Stromal cell of bone marrow (primary cell): Measurements from ENCODE around the gene PLA2G4B.

ENCODE experiments used
- DNase-seq: peaks from one replicate; pipeline ENCODE4 v3.0.0-alpha.2; 2012; ENCODE audit warnings: low read depth

PLA2G4B gene

DNA sequence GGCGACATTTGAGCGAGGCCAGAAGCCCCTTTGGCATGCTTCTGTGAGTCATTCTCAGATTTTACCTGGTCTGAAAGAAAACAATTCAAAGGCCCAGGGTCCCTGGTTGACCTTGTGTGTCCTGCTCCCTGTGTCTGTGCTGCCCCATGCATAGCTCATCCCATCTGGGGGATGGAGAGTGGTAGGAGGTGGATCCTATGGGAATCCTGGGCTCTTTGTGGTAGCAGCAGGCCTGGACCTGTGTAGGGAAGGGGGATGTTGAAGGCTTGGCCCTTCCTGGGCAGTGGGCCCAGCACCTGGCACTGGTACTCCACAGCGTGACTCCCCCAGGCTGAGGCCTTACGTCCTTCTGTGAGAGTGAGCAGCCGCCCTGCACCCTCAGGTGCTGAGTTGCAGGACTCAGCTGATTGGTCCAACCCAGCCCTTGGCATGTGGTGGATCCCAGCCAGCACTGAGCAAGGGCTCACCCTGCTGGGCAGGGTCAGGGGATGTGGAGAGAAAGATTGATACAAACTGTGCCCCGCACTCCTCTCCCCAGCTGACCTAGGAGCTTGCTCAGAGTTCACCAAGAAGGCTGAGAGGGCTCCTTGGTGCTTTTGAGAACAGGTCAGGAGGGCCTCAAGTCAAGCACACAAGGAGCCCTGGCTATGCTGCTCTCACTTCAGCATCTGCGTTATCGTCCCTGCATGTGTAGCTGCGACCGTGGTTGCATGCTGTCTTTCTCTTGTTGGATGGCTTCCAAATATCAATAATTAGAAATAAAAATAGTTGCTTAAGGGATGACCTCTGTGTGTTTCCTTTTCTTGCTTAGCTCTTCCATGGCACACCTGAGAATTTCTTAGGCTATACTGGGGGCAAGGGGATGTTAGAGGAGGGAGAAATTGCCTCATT, 32.1 kb upstream of the PLA2G4B start:
- no peak for DNase-seq

DNA sequence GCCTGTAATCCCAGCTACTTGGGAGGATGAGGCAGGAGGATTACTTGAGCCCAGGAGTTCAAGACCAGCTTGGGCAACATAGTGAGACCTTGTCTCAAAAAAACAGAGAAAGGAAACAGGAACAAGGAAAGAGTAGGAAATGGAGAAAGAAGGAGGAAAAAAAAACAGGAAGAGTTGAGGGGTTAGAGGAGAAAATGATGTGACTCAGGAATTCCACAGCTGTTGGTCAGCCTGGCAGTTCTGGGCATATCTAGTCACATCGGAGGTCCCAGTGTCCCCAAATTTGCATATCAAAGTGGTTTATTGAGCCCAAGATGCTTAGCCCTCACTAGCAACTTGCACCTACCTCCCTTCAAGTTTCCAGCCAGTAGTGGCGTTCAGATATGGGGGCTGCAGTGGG, 29.5 kb upstream of the PLA2G4B start:
- no peak for DNase-seq

DNA sequence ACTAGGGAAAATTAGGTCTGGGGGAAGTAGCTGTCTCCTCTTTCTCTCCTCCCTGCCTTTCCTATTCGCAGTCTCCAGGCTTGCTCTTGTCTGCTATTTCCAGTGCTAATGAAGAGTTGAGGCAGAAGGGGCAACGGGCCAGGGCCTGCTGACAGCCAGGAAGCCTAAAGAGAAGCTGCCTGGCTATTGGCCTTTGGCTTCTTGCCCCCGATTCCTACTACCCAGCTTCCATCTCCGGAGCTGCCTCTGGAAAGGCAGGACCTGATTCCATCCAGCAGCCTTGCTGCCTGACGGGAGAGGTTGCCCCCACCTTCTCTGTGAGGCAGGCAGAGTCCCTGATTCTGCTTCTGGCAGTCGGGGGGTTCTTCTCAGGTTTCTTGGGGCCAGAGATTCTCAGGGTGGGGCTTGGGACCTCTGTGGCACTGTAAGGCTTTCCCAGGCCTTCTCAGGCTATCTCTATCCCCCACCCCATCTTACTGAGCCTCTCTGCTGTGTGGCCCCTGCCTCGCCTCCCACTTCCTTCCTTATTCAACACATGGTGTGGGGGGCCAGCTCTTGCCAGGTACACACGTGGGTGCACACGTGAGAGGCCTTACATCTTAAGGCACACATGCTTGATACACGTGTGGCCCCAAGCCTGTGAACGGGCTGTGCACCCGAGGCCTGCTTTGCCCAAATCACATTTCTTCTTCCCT, 29.0 kb upstream of the PLA2G4B start:
- DNase-seq: no peak

DNA sequence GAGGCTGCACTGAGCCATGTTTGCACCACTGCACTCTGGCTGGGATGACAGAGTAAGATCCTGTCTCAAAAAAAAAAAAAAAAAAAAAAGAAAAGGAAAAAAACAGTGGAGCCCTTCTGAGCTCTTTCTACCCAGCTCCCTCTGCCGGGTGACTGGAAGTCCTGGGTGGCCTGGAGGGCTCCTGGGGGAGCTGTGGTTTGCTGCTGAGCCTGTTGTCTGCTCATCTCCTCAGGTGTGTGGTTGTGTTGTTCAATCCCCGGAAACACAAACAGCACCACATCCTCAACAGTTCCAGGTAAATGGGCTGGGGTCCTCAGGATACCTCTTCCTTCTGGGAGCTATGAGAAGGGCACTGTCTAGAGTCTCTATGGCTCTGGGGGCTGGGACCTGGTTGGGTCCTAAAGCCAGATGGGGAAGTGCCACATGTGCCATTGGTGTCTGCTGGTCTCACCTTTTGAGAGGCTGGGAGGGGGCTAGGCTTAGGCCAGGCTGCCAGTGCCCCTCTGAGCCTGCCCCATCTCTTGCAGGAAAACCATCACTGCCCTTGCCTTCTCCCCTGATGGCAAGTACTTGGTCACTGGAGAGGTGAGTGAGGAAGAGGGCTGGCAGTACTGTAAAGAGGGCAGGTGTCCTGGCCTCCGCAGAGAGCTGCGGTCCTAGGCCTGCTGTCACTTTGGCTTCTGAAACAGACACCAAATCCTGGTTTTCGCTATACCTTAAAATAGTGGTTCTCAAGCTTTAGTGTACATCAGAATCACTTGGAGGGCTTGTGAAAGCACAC, 27.8 kb upstream of the PLA2G4B start:
- DNase-seq: no peak

DNA sequence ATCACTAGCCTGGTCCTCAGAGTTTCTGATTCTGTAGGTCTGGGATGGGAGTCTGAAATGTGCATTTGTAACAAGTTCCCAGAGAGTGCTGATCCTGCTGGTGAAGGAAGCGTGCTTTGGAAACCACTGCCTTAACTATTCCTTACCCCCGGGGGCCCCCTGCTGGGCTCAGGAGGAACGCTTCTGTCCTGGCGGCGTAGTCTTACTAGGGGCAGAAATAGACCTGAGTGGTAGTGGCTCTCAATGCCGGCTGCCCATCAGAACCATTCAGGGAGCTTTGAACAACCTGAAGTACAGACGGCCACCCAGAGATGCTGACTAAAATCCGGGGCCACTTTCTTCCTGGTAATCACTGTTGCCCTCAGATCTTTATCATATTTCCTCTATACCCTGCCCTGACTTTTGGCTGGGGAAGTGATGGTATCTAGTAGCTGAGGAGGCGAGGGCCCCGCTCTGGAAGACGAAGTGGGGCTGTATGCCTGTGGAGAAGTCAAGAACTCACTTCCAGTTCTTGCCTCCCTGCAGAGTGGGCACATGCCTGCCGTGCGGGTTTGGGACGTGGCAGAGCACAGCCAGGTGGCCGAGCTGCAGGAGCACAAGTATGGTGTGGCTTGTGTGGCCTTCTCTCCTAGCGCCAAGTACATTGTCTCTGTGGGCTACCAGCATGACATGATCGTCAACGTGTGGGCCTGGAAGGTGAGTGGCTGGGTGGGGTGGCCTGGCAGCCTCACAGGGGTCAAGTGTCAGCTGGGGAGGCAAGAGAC, 27.0 kb upstream of the PLA2G4B start:
- DNase-seq: peak; percentile 63

DNA sequence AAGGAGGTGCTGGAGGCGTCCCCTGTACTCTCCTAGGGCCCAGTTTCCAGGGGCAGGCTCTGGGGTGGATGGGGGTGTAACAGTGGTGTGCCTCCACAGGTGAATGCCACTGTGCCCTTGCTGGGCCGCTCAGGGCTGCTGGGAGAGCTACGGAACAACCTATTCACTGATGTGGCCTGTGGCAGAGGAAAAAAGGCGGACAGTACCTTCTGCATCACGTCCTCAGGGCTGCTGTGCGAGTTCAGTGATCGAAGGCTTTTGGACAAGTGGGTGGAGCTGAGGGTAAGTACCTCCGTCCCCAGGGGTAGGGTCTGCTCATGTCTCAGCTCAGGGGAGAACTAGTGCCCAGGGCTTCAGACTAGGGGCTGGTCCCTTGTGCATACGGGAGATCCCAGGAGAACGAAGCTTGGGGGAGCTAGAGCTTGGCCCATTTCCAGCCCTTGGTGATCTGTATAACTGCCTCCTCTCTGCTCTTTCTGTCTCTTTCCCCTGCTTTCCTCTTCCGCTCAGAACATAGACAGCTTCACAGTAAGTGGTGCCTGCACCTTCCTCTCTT, 25.7 kb upstream of the PLA2G4B start:
- DNase-seq: no peak

DNA sequence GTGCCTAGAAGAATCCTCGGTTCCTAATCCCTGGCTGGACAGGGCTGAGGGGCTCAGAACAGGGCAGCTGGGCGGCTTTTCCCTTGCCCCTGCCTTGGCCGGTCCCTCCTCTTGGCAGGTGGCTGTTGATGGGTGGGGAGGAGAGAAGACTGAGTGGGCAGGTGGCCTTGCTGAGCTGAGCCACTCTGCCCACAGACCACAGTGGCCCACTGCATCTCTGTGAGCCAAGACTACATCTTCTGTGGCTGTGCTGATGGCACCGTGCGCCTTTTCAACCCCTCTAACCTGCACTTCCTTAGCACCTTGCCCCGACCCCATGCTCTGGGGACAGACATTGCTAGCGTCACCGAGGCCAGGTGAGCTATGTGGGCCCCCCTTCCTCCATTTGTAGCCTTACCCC, 25.2 kb upstream of the PLA2G4B start:
- DNase-seq: no peak

DNA sequence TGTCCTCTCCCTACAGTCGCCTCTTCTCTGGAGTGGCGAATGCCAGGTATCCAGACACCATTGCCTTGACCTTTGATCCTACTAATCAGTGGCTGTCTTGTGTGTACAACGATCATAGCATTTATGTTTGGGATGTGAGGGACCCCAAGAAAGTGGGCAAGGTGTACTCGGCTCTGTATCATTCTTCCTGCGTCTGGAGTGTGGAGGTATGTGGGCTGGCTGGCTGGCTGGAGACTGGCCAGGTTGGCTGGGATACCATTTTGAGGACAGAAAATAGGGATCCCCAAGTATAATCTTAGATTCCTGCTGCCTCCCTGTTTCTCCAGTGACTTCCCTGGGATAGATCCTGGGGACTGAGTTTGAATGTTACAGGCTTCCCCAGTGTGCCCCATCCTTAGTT, 24.1 kb upstream of the PLA2G4B start:
- no peak for DNase-seq

DNA sequence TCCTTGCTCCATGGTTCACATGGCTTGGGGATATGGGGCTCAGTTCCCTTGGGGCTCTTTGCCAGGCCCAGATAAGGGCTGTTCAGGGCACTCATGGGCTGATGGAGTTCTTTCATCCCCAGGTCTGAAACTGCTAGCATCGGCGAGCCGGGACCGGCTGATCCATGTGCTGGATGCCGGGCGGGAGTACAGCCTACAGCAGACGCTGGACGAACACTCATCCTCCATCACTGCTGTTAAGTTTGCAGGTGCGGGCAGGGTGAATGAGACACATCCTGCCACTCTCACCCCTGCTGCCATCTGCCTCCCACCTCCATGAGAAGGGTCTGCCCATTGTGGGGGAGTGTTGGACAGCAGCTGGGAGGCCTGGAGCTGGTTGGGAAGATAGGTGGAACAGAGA, 21.9 kb upstream of the PLA2G4B start:
- no peak for DNase-seq

DNA sequence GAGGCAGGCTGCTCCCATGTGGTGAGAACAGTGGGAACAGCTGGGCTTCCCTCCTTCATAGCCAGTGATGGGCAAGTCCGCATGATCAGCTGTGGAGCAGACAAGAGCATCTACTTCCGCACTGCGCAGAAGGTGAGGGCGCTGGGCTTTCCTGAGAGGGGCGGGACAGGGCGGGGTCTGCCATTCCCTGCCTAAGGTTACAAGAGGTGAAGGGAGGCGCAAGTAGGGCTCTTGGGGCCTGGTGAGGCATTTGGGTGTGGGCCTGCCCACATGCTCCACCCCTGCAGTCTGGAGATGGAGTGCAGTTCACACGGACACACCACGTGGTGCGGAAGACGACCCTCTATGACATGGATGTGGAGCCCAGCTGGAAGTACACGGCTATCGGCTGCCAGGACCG, 21.3 kb upstream of the PLA2G4B start:
- no peak for DNase-seq

DNA sequence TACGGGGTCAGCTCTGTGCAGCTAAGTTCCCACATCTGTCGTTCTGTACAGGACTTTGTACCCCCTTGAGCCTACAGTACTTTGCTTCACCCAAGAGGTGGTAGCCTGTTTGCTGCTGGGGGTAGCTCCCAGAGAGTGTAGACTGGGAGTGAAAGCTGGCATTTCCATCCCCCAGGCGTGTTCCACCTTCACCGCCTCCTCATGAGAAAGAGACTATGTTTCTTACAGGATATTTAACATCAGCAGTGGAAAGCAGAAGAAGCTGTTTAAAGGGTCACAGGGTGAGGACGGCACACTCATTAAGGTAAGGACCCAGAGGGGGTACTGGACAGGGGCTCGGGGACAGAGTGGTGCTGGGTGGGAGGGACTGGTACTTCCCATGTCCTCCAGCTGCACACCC, 20.9 kb upstream of the PLA2G4B start:
- DNase-seq: no peak

DNA sequence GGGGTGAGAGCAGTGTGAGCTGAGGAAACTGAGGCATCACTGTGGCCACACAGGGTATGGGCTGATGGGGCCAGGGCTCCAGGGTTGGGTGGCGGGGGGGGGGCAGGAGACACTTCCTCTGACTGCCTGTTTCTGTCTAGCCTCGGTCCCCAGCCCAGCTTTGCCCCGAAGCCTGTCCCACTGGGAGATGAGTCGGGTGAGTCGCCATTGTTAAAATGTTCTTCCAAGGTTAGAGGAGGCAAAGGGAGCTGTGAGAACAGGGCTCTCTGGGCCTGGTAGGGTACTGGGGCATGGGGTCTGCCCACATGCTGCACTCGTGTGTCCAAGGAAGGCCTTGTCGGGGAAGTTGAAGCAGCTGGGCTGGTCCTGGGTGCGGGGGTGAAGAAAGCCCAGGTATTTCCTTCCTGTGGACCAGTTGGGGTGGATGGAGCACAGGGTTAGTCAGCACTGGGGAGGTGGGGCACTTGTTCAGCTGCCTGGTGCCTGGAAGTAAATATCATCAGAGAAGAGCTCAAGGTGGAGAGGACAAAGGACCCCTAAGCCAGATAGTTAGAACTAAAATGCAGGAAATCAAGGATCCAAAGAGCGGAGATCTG, 19.1 kb upstream of the PLA2G4B start:
- no peak for DNase-seq

DNA sequence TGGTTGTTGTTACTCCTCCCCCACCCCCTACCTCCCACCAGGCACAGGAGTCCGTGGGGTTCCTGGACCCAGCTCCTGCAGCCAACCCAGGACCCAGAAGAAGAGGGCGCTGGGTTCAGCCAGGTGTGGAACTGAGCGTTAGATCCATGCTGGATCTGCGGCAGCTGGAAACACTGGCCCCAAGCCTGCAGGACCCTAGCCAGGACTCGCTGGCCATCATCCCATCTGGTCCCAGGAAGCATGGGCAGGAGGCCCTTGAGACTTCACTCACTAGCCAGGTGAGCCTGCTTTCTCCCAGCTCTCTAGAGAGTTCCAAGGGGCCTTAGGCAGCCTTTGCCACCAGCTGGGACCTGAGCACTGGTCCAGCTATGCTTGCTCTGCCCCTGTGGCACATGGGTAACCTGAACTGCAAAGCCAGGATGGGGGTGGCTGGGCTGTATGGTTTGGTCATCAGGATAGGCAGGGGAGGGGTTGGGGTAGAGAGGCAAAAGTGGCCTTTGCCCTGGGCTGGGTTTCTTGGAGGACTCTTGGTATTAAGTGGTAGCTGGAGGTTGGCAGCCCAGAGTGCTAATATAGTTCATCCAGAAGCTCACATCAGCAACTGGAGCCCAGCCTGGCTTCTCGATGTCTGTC, 17.7 kb upstream of the PLA2G4B start:
- no peak for DNase-seq

DNA sequence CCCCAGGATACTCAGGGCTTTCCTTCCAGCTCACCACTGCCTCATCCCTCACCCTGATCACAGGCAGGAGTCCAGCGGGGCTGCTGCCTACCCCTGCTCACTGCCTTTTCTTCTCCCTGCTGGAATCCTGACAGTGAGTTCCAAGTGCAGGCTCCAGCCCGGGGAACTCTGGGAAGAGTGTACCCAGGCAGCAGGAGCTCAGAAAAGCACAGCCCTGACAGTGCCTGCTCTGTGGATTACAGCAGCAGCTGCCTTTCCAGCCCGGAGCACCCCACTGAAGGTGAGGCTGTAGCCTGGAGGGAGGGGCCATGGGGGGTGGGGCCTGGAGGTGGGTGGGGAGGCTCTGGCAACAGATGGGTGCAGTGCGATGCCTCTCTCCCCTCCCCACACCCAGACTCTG, 16.8 kb upstream of the PLA2G4B start:
- no peak for DNase-seq

DNA sequence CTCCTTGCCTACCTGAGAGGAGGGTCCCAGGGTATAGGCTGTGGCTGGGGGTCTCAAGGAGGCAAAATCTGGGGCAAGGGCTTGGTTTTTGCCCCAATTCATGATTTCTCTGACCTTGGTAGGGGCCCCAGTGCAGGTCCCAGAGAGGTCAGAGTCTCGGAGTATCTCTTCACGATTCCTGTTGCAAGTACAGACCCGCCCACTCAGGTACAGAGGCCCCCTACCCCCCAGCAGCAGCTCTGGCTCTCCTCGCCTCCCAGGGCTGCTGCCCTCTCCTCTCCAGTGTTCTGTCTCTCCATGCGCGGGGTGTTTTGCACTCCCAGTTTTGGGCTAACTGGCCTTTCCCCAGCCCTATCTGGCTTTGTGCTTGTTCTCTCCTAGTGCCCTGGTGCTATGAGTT, 16.2 kb upstream of the PLA2G4B start:
- no peak for DNase-seq

DNA sequence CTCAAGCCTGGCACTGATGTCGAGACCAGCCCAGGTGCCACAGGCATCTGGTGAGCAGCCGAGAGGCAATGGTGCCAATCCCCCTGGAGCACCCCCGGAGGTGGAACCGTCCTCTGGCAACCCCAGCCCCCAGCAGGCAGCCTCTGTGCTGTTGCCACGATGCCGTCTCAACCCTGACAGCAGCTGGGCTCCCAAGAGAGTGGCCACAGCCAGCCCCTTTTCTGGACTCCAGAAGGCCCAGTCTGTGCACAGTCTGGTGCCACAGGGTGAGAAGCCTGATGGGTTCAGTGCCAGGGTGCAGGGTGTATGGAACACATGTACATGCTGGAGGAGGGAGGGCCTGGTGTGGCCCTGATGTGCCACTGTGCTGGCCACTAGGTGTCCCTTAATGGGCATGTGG, 15.7 kb upstream of the PLA2G4B start:
- no peak for DNase-seq

DNA sequence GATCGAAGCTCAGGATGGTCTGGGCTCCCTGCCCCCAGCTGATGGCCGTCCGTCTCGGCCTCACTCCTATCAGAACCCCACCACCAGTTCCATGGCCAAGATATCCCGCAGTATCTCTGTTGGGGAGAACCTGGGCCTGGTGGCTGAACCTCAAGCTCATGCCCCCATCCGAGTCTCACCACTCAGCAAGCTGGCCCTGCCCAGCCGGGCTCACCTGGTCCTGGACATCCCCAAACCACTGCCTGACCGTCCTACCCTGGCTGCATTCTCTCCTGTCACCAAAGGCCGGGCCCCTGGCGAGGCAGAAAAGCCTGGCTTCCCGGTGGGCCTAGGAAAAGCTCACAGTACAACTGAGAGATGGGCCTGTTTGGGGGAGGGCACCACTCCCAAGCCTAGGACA, 15.1 kb upstream of the PLA2G4B start:
- DNase-seq: no peak

DNA sequence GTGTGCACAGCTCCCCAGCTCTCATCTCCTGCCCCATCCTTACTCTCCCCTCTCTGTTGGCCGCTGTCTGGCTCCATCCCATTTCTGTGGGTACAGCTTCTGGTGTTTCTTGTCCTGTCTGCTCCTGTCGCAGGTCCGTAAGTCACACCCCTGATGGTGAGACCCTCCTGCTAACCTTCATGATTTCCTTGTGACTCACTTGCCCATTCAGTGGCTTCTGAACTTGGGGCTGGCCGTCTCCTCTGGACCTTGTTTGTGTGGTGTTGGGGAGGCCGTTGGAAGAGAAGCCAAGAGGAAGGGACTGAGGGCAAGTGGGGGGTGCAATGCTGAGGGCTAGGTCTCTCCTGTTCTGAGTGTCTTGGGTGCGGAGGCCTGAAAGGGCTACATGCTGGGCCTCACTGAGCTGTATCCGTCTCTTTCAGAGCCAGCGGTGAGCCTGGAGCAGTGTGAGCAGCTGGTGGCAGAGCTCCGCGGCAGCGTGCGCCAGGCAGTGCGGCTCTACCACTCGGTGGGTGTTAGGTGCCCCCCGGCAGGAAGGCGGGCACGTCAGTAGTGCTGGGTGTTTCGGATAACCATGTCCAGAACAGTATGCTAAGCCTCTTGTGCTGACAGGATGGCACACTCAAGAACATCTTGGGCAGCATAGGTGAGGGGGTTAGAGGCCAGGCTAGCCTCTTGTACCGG, 14.4 kb upstream of the PLA2G4B start:
- DNase-seq: no peak

DNA sequence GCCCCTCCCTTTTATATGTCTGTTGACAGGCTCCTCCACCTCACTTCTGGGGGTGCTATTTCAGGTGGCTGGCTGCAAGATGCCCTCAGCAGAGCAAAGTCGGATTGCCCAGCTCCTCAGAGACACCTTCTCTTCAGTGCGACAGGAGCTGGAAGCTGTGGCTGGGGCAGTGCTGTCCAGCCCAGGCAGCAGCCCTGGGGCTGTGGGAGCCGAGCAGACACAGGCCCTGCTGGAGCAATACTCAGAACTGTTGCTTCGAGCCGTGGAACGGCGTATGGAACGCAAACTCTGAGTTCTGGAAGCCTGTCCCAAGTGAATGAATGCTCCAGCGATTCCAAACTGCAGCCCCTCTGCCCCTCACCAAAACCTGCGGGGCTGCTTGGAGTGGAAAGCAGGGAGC, 13.5 kb upstream of the PLA2G4B start:
- DNase-seq: no peak
